Trophoblast cell (in vitro differentiated cells and primary cell): ENCODE measurements around the gene GALNTL6.
A peak's percentile ranks its signal among the peaks of the same experiment; 100 is the strongest.

Experiments used
- DNase-seq, 2 donors: peaks; one replicate each; pipeline ENCODE4 v3.0.0-alpha.2; 2016
- H2AFZ ChIP-seq: 2 replicates; pipeline ENCODE4 v1.6.1; 2013; ENCODE audit warnings: low read length, moderate library complexity, mild to moderate bottlenecking; ENCODE audit not compliant: insufficient read depth, poor library complexity
- H2AK5ac ChIP-seq: 2 replicates; pipeline ENCODE4 v1.6.1; 2013; ENCODE audit warnings: mild to moderate bottlenecking, low read length
- H2BK120ac ChIP-seq: 2 replicates; pipeline ENCODE4 v1.6.1; 2013; ENCODE audit warnings: low read length, mild to moderate bottlenecking, moderate library complexity; ENCODE audit not compliant: insufficient read depth, poor library complexity
- H2BK12ac ChIP-seq: 2 replicates; pipeline ENCODE4 v1.6.1; 2013; ENCODE audit warnings: mild to moderate bottlenecking, low read length, moderate library complexity
- H2BK5ac ChIP-seq: 2 replicates; pipeline ENCODE4 v1.6.1; 2013; ENCODE audit warnings: low read length, low read depth, moderate library complexity, mild to moderate bottlenecking; ENCODE audit not compliant: poor library complexity
- H3K14ac ChIP-seq: 2 replicates; pipeline ENCODE4 v1.6.1; 2013; ENCODE audit warnings: mild to moderate bottlenecking, low read length
- H3K18ac ChIP-seq: 2 replicates; pipeline ENCODE4 v1.6.1; 2013; ENCODE audit warnings: mild to moderate bottlenecking, low read length
- H3K23ac ChIP-seq: 2 replicates; pipeline ENCODE4 v1.6.1; 2013; ENCODE audit warnings: low read length
- H3K27ac ChIP-seq: 2 replicates; pipeline ENCODE4 v1.5.1; 2013; ENCODE audit warnings: low read depth, mild to moderate bottlenecking, inconsistent platforms, low read length, moderate library complexity
- H3K27me3 ChIP-seq: 2 replicates; pipeline ENCODE4 v1.6.1; 2013; ENCODE audit warnings: inconsistent platforms, mild to moderate bottlenecking, low read length, moderate library complexity; ENCODE audit not compliant: insufficient read depth
- H3K36me3 ChIP-seq, 2 experiments: 1 replicate in 1 of 2; 2 replicates in 1 of 2; pipeline ENCODE4 v1.6.1; 2013; ENCODE audit warnings: low read length in 2 of 2, mild to moderate bottlenecking in 2 of 2, moderate library complexity in 1 of 2; ENCODE audit not compliant: insufficient read depth in 2 of 2, control insufficient read depth in 1 of 2
- H3K4ac ChIP-seq: 2 replicates; pipeline ENCODE4 v1.6.1; 2013; ENCODE audit warnings: low read depth, mild to moderate bottlenecking, low read length, moderate library complexity
- H3K4me1 ChIP-seq, 2 experiments: 1 replicate in 1 of 2; 2 replicates in 1 of 2; pipeline ENCODE4 v1.6.1; 2013; ENCODE audit warnings: low read length in 2 of 2, mild to moderate bottlenecking in 2 of 2, moderate library complexity in 1 of 2; ENCODE audit not compliant: insufficient read depth in 2 of 2, control insufficient read depth in 1 of 2
- H3K4me2 ChIP-seq: 2 replicates; pipeline ENCODE4 v1.6.1; 2013; ENCODE audit warnings: inconsistent platforms, mild to moderate bottlenecking, low read length, moderate library complexity
- H3K4me3 ChIP-seq: 2 replicates; pipeline ENCODE4 v1.5.1; 2013; ENCODE audit warnings: mild to moderate bottlenecking, low read depth, low read length, inconsistent platforms
- H3K79me1 ChIP-seq: one replicate; pipeline ENCODE4 v1.6.1; 2013; ENCODE audit warnings: low read length
- H3K79me2 ChIP-seq: 2 replicates; pipeline ENCODE4 v1.6.1; 2013; ENCODE audit warnings: low read length, mild to moderate bottlenecking; ENCODE audit not compliant: control insufficient read depth, insufficient read depth, poor library complexity
- H3K9ac ChIP-seq: 2 replicates; pipeline ENCODE4 v1.6.1; 2013; ENCODE audit warnings: mild to moderate bottlenecking, low read length
- H3K9me3 ChIP-seq: 2 replicates; pipeline ENCODE4 v1.6.1; 2013; ENCODE audit warnings: low read depth, mild to moderate bottlenecking, control low read depth, inconsistent platforms, low read length; ENCODE audit not compliant: insufficient read depth
- H4K12ac ChIP-seq: 2 replicates; pipeline ENCODE4 v1.6.1; 2013; ENCODE audit warnings: low read depth, mild to moderate bottlenecking, low read length, moderate library complexity
- H4K8ac ChIP-seq: 2 replicates; pipeline ENCODE4 v1.6.1; 2013; ENCODE audit warnings: low read depth, mild to moderate bottlenecking, low read length, moderate library complexity
- H4K91ac ChIP-seq: one replicate; pipeline ENCODE4 v1.6.1; 2013; ENCODE audit warnings: low read depth, mild to moderate bottlenecking, low read length, moderate library complexity
- WGBS: extraction: QIAGEN DNeasy Blood & Tissue Kit; methylation state at CpG from one replicate; pipeline ENCODE4 v1.1.7; 2013; ENCODE audit warnings: missing lambda C conversion rate; ENCODE audit not compliant: insufficient read length, insufficient coverage; ENCODE audit errors: extremely low coverage; 5-methylcytosine and 5-hydroxymethylcytosine counted together

GALNTL6 gene

DNA sequence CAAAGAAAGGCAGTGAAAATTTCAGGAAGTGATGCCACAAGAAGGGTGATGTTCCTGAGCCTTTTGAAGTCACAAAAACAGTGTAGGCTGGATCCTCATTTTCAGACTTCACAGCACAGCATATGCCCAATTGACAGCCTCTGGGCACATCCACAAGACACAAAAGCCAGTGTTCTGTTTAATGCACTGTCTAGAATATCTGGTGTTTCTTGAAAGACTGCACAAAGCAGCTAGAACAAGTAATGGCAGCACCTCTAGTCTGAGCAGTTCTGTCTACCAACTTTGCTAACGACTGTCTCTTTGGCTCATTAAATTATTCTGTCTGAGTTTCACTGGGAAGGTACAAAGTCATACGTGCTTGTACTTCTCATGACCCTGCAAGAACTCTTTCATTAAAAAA lies 938.3 kb downstream of the GALNTL6 start:
- no peaks in the 10 kb centered on the region for H3K9me3 ChIP-seq
- H3K18ac ChIP-seq = no peak overlapping the region
- no peak overlapping the region for H3K27ac ChIP-seq
- H3K4me3 ChIP-seq = no peak overlapping the region
- no peak for DNase-seq
- H2BK12ac ChIP-seq = no peak overlapping the region
- H4K12ac ChIP-seq = no peak overlapping the region
- no peaks in the 10 kb centered on the region for H3K4me1 ChIP-seq
- no peak overlapping the region for H3K9ac ChIP-seq
- H4K91ac ChIP-seq = no peak overlapping the region
- H2AK5ac ChIP-seq = no peak overlapping the region
- H2BK5ac ChIP-seq = no peak overlapping the region
- no peak overlapping the region for H3K4me2 ChIP-seq
- WGBS = no CpG with 5 or more reads among the region's 2 CpGs
- no peaks in the 10 kb centered on the region for H3K79me1 ChIP-seq
- no peak overlapping the region for H3K14ac ChIP-seq
- no peak overlapping the region for H2AFZ ChIP-seq
- no peaks in the 10 kb centered on the region for H3K79me2 ChIP-seq
- no peak overlapping the region for H2BK120ac ChIP-seq
- H3K36me3 ChIP-seq = no peaks in the 10 kb centered on the region
- H4K8ac ChIP-seq = no peak overlapping the region
- H3K27me3 ChIP-seq = no peaks in the 10 kb centered on the region
- no peak overlapping the region for H3K4ac ChIP-seq
- no peak overlapping the region for H3K23ac ChIP-seq

DNA sequence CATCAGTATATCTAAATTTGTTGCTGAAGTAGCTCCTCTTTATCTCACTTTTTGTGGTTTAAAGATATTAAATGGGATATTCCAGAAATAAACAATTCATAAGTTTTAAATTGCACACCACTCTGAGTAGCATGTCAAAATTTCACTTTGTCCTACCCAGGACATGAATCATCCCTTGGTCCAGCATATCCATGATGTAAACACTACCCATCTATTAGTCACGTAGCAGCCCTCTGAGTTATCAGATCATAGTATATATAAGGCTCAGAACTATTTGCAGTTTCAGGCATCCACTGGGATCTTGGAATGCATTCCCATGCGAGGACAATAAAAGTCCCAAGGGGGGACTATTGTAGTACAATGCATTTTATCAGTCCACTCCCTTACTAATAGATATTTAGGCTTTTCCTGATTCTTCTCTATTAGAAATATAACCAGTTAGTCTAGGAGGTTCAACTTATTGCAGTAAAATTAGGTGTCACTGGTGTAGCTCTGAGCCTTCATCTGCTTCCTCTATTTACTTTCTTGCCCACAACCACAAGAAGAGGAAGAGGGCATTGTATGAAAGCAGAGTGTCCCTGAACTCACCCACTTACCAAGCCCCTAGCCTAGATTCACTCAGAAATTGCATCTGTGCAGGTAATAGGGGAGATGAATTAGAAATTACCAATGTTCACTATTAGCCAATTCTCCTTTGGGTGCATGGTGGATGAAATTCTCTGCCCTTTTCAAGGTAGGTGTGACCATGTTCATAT lies 945.6 kb downstream of the GALNTL6 start:
- Histone ChIP-seq H3K79me2 (no peaks in the 10 kb centered on the region), H3K23ac (no peak overlapping the region), H4K91ac (no peak overlapping the region), H2BK120ac (no peak overlapping the region), H4K12ac (no peak overlapping the region), H3K36me3 (no peaks in the 10 kb centered on the region), H3K27ac (no peak overlapping the region), H3K18ac (no peak overlapping the region), H3K79me1 (no peaks in the 10 kb centered on the region), H3K14ac (no peak overlapping the region), H4K8ac (no peak overlapping the region), H3K4me2 (no peak overlapping the region), H3K4ac (no peak overlapping the region), H3K4me1 (no peaks in the 10 kb centered on the region), H2AFZ (no peak overlapping the region), H3K4me3 (no peak overlapping the region), H2BK12ac (no peak overlapping the region), H2AK5ac (no peak overlapping the region), H3K27me3 (no peaks in the 10 kb centered on the region), H2BK5ac (no peak overlapping the region), H3K9ac (no peak overlapping the region), H3K9me3 (no peaks in the 10 kb centered on the region)
- no CpG with 5 or more reads among the region's 2 CpGs for WGBS
- DNase-seq = peak; percentile 34 to 70

DNA sequence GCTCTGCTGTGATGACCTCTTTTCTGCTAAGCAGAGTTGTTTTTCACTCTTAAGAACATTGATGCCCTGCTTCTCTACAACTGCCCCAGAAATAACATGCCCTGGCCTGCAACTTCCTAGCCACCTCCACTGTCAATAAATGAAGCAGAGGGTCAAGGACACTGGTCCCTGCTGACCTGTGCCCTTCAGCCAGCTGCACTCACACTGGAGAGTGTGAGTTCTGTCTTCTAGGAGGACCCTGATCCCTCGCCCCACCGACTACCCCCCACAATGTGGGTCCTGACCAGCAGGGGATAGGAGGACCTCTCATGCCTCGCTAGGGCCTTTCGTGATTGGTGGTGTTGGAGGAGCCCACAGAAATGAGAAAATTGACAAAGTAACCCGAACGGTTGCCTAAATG lies 947.3 kb downstream of the GALNTL6 start:
- Histone ChIP-seq H3K4me1 (no peaks in the 10 kb centered on the region), H3K9me3 (no peaks in the 10 kb centered on the region), H3K23ac (no peak overlapping the region), H3K4ac (no peak overlapping the region), H3K79me2 (no peaks in the 10 kb centered on the region), H2BK12ac (no peak overlapping the region), H2BK120ac (no peak overlapping the region), H4K91ac (no peak overlapping the region), H4K12ac (no peak overlapping the region), H3K14ac (no peak overlapping the region), H3K18ac (no peak overlapping the region), H3K36me3 (no peaks in the 10 kb centered on the region), H2BK5ac (no peak overlapping the region), H3K79me1 (no peaks in the 10 kb centered on the region), H4K8ac (no peak overlapping the region), H3K9ac (no peak overlapping the region), H3K4me3 (no peak overlapping the region), H3K27me3 (no peaks in the 10 kb centered on the region), H2AK5ac (no peak overlapping the region), H3K4me2 (no peak overlapping the region), H3K27ac (no peak overlapping the region), H2AFZ (no peak overlapping the region)
- no peak for DNase-seq
- no CpG with 5 or more reads among the region's 6 CpGs for WGBS

DNA sequence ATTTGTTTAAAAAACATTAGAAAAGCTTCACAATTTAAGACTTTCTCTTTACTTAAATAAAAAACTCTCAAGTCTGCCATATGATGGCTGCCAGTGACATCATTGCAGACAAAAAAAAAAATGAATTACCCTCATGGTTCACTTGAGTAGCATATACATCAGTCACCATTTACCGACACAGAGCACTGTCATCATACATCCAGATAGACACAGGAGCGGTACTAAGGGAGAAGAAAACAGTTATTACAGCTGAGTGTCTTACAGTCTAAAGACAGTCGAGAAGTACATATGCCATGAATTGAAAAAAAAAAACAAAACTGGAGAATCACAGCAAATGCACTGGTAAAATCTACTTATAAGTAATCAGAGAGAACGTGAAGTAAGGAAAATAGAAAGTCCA lies 949.7 kb downstream of the GALNTL6 start:
- Histone ChIP-seq H3K9ac (no peak overlapping the region), H4K91ac (no peak overlapping the region), H2AFZ (no peak overlapping the region), H3K4ac (no peak overlapping the region), H3K27ac (no peak overlapping the region), H2BK5ac (no peak overlapping the region), H3K4me1 (no peaks in the 10 kb centered on the region), H3K36me3 (no peaks in the 10 kb centered on the region), H3K18ac (no peak overlapping the region), H2BK120ac (no peak overlapping the region), H3K9me3 (no peaks in the 10 kb centered on the region), H3K79me1 (no peaks in the 10 kb centered on the region), H2AK5ac (no peak overlapping the region), H2BK12ac (no peak overlapping the region), H3K4me2 (no peak overlapping the region), H3K79me2 (no peaks in the 10 kb centered on the region), H3K14ac (no peak overlapping the region), H3K4me3 (no peak overlapping the region), H4K12ac (no peak overlapping the region), H3K27me3 (no peaks in the 10 kb centered on the region), H3K23ac (no peak overlapping the region), H4K8ac (no peak overlapping the region)
- WGBS = no CpG with 5 or more reads among the region's 4 CpGs
- DNase-seq = no peak
